CD4-positive, alpha-beta T cell treated with Interleukin-17A for 4 hours (primary cell): ENCODE measurements around the gene FBXO8.
"Not testable (repeated sequence)": the region's sequence is repeated elsewhere in the genome, so short reads cannot be mapped to it uniquely, and the experiment has no call there.

Source experiments
- DNase-seq: peaks from one replicate; pipeline ENCODE4 v3.0.0-alpha.2; 2020; ENCODE audit warnings: mixed read lengths

The FBXO8 gene

GRCh38 chr4:174283507-174284471 lies at the start of gene FBXO8, which contains the start of gene CEP44:
Gene FBXO8, minus strand, starts transcription at chr4:174283667. Its CDS starts 20,575 bp downstream, at chr4:174263092.
Gene CEP44, plus strand, starts transcription at chr4:174283911. Its CDS starts 15,211 bp downstream, at chr4:174299122.
- DNase-seq: peak; percentile 71

DNA sequence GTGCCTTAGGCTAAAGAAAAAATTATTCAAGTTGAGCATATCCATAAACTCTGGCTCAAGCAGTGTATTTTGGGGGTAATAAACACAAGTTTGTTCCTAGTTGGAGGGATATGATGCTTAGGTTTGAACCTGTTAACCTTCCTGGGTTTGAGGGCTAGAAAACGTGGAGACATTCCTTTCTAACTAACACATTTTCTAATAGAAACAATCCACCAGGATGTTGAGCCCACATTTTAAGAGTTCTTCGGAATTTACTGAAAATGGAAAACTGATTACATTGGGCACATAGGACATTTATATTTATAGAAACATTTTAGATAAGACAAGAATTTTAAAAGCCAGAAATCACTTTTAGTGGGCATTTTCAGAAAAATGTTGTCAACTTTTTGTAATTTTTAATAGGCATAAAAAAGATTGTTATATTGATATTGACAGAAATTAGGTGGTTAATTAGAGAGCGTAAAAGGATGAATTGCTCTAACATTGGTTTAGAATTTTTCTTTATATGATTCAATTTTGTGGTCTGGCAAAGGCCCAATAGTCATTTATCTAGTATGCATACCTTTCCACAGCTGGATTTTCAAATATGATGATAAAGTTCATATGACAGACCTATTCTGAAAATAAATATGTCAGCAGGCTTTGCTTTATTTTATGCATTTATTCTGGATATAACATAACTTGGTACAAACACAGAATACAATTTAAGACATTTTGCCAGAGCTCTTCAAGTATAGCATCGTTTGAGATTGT lies 49.5 kb upstream of the FBXO8 start:
- DNase-seq: no peak

DNA sequence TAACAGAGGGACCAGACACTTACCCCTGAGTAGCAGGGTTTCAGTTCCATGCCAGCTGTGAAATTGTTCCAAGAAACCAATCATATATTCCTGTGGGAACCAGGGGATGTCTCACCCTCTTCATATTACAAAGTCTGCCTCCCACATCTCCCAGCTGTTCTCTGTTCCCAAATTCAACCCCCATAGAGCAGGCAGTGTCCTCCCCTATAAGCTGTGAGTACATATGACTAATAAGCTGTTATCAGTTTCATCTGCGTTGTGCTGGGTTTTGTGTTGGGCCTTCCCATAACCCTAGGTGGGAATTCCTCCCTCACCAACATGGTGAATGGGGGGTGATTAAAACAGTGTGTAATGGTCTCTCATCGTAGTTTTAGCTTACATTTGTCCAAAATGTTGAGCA lies 41.3 kb upstream of the FBXO8 start:
- DNase-seq: no peak

- DNase-seq: no peak
These were observed 40.8 kb upstream of the FBXO8 start for GRCh38 chr4:174324236-174324635.

GRCh38 chr4:174320494-174321199 lies 37.2 kb upstream of the FBXO8 start:
- no peak for DNase-seq

GRCh38 chr4:174318829-174319764 lies 35.6 kb upstream of the FBXO8 start:
- no peak for DNase-seq

- no peak for DNase-seq
These were observed 34.1 kb upstream of the FBXO8 start for GRCh38 chr4:174317531-174317930.

GRCh38 chr4:174316954-174317353 lies 33.5 kb upstream of the FBXO8 start:
- DNase-seq: no peak

GRCh38 chr4:174316546-174316945 lies 33.1 kb upstream of the FBXO8 start:
- no peak for DNase-seq

DNA sequence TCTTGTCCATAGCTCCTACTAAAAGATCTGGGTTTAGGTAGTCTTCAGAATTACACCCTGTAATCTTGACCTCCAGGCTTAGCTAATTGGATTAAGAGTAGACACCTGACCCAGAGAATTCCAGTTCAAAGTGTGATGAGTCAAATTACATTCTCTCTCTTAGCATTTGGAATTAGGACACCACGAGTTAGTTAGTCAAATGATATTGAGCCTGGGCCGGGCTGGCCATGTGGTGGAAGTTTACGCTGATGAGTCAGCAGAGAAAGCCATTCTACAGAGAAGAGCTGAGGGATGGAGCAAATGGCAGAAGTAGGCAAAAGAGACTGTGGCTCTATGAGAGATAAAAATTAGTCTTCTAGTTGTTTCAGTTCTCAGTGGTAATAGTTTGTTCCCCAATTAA lies 31.3 kb upstream of the FBXO8 start:
- DNase-seq: no peak

DNA sequence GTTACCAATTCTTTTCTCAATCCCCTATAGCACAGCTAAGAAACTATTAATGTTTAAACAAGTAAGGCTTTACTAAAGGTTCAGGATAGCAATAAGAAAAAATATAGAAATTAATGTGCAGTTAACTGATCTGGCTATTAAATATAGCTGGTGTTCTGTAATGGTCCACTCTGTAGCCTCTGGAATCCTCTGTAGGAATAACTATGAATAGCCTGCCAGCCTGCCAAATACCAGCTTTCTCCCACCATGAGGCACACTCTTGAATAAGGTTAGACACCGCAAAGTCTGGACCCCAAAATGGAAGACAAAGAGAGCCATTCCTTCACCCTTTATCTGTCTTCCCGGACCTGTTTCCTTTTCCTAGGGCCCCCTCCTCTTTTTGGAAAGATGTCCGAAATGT lies 30.8 kb upstream of the FBXO8 start:
- DNase-seq: no peak

DNA sequence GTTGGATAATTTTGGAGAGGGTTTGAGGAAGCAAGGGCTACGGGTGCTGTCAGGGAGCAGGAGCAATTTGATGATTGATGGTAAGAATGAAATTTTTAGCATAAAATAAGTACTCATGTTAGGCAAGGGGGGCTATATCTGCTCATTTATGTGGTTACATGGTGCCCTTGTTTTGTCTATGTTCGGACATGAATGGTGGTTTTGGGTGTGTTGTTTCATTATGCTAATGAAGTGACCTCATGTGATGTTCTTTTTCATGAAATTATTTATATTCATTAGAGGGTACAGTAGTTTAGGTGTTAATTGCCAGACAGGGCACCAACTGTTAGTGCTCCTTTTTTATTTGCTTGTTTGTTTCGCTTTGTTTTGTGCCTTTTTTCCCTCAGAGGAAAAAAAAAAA lies 29.5 kb upstream of the FBXO8 start:
- DNase-seq: no peak

GRCh38 chr4:174307694-174308093 lies 24.2 kb upstream of the FBXO8 start:
- no peak for DNase-seq

DNA sequence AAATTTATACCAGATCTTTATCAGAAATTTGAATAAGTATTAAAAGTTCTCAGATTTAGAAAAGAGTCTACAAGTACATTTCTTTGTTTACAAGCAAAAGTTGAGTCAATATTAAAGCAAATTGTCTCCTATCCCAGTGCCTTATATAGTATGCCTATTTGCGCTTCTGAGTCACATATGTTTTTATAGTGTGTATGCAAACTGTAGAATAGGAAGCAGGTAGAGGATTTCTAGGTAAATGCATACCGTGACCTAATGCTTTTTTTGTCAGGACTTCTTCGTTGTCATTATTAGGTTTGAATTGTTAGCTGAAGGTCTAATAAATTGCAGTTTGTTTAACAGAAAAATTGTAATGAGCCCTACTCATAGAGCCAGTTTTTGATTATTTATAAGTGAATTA lies 22.5 kb upstream of the FBXO8 start:
- no peak for DNase-seq

DNA sequence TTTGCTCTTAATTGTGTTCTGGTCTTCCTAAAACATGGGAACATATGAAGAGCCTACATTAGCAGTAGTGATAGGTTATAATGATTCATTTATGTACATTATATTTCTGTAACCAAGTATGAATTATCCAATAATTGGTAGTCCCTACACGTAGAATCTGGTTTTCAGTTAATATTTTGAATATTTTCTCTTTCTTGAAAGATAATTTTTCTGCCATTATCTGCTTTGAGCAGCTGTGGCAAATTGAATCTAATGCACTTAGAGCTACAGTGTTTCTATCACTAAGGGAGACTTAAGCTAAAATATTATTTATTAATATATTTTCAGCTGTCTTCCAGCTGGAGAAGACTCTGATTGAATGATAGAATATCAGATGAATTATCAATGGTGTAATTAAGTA lies 21.2 kb upstream of the FBXO8 start:
- DNase-seq: no peak

GRCh38 chr4:174303687-174304086 lies 20.2 kb upstream of the FBXO8 start:
- no peak for DNase-seq

GRCh38 chr4:174295142-174295541 lies 11.7 kb upstream of the FBXO8 start:
- DNase-seq: not testable (repeated sequence)

- not testable (repeated sequence) for DNase-seq
These were observed 11.2 kb upstream of the FBXO8 start for GRCh38 chr4:174294641-174295040.

- DNase-seq: no peak
These were observed 9.0 kb upstream of the FBXO8 start for GRCh38 chr4:174292473-174292872.

GRCh38 chr4:174286870-174287269 lies 3.4 kb upstream of the FBXO8 start:
- DNase-seq: no peak

DNA sequence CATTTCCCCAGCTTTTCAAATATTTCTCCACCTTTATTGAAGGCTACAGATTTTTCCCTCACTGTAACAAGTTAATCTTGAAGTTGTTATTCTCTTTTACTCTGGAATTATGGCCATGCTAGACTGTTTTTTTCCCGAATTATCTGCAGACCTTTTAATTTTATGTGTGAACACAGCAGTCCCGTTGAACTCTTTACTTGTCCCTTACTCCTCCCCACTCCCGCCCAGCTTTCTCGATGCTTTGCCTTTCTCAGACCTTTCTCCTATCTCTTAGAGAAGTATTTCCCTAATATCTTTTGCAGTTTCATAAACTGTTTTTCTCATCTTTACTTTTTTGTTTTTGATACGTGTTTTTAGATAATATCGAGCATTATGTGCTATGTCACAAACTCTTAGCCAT lies 1.0 kb upstream of the FBXO8 start:
- DNase-seq: no peak
